Islet of Langerhans (tissue), 1 donor: ENCODE measurements around the gene PPDPF.
"Not testable (repeated sequence)": the region's sequence is repeated elsewhere in the genome, so short reads cannot be mapped to it uniquely, and the experiment has no call there.

Source experiments
- FAIRE-seq: peaks from one replicate; lab custom pipeline; 2011; peaks lifted over from hg19 to GRCh38; lab: Jason Lieb, UNC

The PPDPF gene, protein sequence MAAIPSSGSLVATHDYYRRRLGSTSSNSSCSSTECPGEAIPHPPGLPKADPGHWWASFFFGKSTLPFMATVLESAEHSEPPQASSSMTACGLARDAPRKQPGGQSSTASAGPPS

DNA sequence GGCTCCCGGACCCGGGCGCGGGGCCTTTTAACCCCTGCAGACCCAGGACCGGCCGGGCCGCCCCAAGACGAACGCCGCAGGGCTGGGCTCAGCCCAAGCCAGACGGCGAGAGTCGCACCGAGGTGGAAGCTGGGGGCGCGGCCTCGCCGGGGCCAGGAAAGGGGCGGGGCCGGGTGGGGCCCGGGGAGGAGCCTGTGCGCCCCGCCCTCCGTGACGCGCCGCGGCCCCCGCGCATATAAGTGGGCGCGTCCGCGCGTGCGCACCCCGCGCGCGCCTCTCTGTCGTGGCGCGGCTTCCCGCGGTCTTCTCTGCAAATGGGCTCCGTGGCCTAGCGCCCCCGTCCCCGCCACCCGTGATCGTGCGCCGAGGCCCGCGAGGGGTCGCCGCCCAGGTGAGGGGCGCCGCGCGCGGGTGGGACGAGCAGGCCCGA, at the start of gene PPDPF:
Gene PPDPF, plus strand, starts transcription at position 262 of the 430 bp plus-strand sequence. CDS start 544 bp downstream, outside the sequence.
- no peak for FAIRE-seq

DNA sequence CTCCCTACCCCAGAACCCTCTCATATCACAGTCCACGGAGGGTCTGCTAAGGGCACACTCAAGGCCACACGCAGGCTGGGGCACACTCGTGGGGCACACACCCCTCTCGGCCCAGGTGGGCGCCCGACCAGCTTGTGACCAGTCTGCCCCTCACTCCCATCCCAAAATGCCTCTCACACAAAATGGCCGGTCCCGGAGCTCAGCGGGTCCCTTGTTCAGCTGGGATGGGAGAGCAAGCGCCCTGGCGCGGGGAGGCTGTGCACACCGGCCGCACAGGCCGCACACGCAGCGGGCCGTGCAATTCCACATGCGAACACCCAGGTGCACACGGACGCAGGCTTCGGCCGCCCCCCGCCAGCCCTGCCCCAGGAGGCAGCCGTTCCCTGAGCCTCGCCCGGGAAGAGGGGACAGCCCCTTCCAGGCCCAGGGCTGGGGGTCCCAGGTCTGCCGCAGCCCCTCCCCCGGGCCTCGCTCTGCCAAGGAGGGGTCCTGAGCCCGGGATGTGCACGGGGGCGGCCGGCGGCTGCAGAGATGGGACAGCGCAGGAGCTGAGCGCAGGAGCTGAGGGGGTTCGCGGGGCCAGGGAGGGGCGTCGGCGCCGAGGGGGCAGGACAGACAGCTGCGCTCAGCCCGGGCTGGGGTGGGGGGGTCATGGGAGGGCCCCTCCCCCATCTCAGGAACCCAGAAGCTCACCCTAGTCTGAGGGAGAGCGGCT, 49.4 kb upstream of the PPDPF start:
- FAIRE-seq = no peak

DNA sequence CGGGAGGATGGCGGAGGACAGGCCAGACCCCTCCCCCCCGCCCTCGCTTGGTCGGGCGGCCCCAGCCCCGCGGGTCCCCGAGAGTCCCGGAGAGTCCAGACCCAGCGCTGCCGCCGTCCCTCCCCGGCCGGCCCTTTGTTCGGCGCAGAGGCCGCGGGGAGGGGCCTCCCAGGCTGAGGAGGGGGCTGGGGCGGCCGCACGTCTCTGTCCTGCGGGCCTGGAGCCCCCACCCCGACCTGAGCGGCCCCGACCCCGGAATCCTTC, 48.9 kb upstream of the PPDPF start:
- FAIRE-seq = no peak

DNA sequence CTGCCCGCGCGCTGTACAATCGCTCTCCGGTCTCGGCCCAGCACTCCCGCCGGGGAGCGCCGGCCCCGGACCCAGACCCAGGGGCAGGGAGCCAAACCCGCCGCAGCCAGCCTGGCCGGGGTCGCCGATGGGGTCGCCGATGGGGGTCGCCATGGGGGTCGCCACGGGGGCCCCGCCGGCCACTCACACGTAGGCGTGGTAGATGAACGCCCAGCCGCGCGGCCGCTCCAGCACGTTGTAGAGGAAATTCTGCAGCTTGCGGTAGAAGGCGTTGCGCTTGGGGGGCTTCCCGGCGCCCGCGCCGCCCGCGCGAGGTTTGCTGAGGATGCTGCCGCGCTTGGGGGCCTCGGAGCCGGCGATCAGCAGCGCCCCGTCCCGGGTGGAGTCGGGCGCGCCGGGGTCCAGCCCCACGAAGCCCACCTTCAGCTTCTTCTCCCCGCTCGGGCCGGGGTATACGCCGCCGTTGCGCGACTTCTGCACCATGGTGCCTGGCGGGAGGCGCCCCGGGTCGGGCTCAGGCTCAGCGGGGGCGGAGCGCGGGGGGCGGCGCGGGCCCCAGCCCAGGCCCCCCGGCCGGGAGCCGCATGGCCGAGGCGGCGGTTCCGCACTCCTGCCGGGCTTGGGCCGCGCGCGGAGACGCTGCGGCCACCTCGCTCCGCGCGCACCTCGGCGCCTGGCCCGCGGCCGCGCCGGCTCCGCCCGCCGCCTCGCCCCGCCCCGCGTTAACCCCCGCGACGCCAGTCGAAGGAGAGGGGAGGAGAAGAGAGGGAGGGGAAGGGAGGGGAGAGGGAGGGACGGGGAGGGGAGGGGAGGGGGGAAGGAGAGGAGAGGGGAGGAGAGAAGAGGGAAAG, 48.4 kb upstream of the PPDPF start, which contains the start of gene KCNQ2:
Gene KCNQ2, minus strand, starts transcription at position 675 of the 851 bp plus-strand sequence. Its CDS starts 192 bp downstream, at position 483.
- FAIRE-seq = no peak

DNA sequence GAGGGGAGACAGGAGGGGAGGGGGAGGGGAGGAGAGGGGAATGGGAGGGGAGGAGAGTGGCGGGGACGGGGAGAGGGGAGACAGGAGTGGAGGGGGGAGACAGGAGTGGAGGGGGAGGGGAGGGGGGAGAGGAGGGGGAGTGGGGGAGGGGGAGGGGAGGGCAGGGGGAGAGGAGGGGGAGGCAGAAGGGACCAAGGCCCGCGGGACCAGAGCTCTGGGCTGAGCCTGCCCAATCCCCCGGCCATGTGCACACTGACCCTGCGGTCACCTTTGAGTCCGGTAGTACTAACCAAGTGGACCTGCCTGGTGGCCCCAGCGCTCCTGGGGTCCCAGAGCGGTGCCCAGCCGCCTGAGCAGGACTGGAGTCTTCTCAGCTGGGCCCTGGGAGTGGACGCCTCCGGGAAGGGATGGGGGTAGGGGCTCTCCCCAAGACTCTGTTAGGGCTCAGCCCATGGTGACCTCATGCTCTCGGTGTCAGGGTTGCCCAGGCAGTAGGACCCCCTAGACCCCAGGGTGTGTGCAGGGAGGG, 47.6 kb upstream of the PPDPF start:
- no peak for FAIRE-seq

DNA sequence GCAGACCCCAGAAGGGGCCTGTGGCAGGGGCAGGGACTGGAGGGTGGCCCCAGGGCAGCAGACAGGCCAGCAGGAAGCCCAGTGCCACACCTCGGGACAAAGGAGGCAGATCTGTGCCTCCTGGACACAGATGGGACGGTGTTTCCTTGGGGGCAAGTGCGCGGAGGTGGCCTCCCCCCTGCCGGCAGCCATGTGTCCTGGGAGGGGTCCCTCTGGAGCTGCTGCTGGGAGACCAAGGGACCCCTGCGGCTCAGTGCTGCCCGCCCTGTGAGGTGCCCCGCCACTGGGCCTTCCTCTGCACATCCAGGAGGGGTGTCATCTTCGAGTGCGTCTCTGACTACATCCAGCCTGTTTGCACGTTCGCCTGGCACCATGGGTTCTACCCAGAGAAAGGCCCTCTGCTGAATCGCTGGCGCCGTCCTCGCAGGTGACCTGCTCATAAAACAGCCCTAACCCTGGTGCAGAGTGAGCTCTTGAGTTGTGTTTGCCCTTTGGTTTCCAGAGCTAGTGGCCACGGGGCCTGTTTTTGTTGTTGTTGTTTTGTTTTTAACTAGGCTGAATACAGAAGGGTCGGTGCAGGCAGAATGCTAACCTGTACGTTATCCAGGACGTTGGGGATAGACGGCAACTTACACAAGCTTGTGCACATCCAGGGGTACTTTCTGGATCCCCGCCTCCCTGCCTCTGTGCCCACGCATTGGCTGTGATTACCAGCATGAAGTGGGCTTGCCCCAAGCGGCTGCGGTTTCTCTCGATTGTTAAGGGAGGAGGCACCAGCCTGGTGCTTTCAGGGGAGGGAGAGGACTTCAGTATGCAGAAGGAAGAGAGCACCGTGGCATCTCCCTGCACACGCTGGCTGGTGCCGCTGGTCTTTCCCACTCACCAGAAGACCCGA, 46.8 kb upstream of the PPDPF start:
- FAIRE-seq = no peak

DNA sequence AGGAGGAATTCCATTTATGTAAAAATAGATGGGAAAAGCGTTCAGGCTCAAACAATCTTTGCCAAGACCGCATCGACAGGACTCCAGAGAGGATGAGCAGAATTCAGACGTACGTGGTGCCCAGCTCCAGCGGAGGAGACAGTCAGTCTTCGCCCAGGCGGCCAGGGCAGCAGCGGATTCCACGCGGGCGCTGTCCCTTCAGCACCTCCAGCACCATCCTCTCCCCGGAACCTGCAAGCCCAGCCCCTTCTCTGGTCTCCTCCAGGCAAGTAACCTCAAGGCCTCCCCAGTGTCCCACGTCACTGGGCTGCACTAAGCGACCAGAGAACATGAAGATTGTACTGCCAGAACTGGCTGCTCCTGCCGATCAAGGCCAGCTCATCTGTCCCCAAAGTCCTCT, 45.4 kb upstream of the PPDPF start:
- FAIRE-seq = no peak

DNA sequence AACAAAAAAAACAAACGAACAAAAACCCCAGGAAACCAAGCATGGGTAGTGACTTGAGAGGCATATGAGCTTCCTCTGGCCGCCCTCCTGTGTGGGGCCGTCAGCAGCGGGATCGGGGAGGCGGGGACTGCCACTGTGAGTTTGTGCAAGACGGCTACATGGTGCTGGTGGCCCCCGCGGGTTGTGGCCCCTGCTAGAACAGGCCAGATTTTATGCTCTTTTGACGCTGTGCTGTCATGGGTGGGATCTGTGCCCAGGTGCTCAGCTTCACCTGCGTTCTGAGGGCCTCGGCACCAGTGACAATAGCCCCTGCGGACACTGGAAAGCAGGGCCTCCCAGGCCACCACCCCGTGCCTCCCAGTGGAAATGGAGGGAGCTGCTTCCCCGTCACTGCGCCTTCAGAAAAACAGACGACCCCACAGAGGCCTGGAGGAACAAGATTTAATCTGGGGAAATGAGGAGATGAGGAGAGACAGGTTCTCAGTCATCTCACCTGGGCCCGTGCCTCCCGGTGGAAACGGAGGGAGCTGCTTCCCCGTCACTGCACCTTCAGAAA, 43.4 kb upstream of the PPDPF start:
- no peak for FAIRE-seq

DNA sequence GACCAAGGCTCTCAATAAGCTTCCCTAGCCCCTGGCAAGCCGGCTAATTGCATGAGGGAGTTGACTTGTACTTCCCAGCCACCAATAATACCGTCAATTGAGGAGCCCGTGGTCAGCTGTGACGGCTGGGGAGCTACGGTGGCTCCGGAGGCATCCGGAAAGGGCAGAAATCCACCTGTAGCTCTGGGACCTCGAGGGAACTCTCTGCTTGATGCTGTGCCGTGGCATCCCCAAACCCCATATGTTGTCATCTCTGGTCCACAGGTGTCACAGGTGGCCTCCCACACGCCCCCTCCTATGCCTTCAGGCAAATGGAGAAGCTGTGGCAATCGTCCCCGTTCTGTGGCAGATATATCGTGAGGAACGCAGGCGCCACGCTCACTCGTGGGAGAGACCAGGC, 42.6 kb upstream of the PPDPF start:
- no peak for FAIRE-seq

DNA sequence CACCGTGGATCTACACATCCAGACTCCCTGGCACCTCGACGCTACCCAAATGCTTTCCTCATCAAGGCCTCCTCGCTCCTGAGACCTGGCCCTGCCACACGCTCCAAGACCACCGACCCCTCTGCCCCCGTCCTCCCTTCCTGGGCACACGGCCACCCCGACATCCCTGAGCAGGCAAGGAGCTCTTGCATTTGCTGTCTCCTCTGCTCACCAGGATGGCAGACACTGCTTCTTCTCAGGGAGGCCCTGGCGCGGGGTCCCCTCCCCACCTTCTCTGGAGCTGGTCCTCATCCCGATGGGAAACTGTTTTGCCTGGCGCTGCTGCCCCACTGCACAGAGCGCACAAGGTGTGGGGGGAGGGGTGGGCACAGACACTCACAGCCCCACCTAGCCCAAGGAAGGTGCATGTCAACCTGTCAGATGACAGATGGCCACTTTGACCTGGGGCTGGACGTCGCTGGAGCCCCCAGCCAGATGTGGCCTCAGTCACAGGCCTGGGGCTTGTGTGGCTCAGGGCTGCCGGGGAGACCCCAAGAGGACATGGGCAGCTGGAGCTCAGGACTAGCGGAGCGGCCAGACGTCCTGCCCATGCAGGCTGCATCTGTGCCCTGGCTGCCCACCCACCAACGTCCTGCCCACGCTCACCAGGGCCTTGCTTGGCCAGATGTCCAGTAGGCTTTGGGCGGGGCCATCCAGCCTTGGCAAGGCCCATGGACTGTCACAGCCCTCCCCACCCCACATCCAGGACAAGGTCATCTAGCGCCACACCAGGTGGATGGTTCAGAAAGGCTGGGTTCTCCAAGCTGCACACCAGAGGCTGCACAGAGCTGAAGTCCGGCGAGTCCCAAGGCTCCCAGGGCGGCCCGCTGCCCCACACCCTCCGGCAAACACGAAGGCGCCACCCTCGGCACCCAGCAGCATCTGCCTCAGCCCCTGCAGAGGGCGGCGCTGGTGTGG, 41.9 kb upstream of the PPDPF start:
- FAIRE-seq = no peak

DNA sequence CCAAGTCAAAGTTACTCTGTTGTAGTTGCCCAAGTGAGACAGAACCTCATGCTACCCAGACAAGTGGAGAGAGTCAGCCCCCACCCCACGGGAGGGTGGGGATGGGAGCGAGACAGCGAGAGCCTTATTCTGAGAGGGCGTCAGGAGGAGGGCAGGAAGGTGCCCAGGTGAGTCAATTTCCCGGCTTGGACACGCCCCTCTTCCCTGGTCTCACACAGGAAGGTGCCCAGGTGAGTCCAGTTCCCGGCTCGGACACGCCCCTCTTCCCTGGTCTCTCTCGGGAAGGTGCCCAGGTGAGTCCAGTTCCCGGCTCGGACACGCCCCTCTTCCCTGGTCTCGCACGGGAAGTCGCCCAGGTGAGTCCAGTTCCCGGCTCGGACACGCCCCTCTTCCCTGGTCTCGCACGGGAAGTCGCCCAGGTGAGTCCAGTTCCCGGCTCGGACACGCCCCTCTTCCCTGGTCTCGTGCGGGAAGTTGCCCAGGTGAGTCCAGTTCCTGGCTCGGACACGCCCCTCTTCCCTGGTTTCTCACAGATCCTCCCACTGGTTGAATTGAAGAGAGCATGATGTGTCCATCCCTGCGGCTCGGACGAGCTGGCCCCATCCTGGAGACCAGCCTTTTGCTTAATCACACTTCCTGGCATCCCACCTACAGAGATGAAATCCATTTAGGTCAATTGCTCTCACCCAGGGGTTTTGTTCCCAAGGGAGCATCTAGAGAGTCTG, 40.7 kb upstream of the PPDPF start:
- not testable (repeated sequence) for FAIRE-seq

DNA sequence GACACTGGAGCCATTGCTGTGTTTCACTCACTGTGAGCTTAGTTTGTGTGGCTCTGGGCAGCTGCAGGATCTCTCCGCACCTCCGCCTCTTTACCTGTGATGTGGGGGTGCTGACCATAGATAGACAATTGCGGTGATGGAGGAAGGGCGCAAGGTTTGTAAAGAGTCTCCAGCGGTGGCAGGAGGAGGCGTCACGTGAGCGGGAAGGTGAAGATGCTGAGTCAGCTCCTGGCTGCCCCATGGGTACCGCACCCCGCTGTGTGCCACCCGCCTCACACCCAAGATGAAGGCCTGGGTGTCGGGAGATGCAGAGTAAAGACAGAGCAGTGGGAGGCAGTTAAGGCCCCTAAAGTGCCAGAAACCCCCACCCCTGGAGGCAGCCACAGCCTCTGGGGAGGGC, 39.1 kb upstream of the PPDPF start:
- no peak for FAIRE-seq

DNA sequence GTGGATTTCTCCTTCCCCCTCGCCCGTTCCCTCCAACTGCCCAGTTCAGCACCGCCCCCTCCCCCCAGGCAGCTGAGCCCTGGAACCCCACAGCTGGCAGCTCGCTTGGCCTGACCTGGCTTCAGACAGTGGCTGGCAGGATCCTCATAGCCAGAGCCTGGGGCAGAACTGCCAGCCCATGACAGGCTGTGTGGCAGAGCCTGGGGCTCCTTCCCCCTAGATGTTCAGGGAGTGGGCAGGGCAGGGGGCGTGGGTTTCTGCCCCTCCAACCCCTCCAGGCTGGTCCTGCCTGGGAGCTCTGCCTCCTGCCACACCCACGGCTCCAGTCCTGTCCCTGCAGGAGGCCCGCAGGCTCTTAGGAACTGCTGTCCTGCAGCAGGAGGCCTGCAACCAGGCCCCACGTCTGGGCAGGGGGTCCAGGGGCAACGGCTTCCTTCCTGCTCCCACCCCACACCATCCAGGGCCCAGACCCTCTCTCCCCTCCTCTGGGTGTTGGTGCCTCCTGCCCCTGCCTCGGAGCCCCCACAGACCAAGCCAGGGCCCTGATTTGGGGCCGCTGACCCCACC, 38.5 kb upstream of the PPDPF start:
- no peak for FAIRE-seq

DNA sequence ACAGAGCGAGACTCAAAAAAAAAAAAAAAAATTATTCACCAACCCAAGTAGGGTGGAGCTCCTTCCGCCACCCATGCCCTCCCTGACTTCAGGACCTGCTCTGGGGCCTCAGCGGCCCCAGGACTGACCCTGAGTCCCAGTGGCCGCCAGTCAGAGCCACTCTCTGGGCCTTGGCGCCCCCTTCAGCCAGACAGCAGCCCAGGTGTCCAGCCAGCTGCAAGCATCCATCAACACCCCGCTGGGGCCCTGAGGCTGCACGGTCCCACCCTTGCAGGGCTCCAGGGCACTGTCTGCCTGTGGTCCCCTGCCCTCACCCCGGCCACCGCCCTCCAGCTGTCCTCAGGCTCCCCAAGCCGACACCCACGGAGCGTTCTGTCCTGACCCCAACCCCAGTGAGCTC, 36.7 kb upstream of the PPDPF start:
- FAIRE-seq = no peak

DNA sequence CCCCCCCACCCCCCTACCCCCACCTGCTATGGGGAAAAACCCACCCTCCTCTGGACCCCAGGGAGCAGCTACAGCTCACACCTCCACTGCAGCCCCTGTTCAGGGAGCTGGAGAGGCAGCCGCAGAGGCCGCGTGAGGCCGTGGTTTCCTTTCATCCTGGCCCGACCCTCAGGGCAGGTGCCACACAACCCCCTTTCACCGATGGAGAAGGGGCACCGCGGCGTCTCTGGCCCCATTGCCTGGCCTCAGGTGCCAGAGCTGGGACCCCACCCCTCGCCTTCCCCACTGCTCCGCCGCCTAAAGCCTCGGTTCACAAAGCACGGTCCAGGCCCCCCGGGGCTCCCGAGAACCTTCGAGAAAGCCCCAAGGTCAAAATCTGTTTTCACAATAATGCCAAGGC, 36.3 kb upstream of the PPDPF start:
- FAIRE-seq = no peak

DNA sequence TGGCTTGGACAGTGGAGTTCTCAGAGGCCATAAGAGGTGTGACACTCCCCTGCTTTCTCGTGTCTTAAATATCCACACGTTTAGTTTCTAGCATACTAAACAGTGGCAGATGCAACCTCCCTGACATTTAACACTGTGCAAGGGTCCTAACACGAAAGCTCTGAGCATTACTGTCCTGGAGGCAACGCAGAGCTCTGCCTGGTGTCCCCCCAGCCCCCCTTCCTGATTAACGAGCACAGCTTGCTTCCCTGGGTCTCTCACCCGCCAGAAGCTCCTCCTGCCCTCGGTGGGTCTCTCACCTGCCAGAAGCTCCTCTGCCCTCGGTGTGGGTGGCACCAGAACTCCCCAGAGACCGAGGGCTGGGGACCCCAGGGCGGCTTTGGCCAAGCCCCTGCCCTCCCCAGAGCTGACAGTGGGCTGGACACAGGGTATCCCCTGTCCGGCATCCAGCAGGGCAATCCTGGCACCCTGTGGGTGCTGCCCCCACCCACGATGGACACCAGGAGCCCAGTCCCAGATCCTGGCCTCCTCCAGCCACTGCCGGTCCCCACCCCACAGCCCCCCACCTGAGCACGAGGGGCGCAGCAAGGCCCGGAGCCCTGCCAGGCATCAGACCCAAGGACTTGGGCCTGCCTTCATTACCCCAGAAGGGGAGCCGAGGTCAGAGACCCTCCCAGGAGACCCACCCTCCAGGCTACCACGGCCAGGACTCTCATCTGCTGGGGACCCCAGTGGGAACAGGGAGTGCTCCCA, 35.7 kb upstream of the PPDPF start:
- FAIRE-seq = no peak

DNA sequence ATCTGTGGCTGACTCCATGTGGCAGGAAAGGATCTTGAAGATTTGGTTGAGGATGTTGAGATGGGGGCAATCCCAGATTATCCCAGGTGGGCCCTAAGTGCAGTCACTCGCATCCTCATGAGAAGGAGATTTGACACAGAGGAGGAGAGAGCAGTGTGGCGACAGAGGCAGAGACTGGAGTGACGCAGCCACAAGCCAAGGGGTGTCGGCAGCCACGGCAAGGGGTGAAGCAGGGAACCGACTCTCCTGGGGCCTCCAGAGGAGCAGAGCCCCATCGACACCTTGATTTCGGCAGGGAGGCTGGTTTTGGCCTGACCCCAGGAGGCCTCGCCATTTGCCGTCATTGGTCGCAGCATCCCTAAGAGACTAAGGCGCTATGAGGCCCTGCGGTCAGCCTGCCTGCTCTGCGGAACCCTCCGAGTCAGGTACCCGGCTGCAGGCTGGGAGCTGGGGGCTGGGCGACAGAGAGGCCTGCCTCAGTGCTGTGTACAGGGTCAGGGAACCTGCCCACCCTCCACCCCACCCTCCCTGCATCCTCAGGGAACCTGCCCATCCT, 34.2 kb upstream of the PPDPF start:
- no peak for FAIRE-seq

DNA sequence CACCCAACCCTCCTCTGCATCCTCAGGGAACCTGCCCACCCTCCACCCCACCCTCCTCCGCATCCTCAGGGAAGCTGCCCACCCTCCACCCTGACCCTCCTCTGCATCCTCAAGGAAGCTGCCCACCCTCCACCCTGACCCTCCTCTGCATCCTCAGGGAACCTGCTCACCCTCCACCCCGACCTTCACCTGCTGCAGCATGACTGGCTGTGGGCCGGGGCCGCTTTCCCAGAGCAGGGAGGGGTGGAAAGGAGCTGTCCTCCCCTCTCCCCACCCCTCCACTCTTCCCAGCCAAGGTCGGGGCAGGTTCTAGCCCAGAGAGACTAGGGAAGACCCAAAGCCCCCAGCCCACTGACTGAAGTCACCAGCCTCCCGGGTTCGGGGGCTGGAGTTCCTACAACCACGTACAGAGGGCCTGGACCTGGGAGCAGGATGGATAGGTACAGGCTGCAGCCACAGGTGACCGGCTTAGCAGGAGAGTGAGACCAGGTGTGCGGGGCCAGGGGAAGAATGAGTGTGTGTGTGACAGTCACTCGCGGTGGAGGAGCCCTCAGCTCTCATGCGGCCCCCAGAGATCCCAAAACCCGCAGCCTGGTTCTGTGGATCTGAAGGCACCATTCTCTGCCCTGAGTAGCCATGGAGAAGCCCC, 33.3 kb upstream of the PPDPF start:
- FAIRE-seq = no peak
